Endothelial cell of umbilical vein (primary cell): ENCODE measurements around the gene CCNI.

ENCODE experiments used
- CTCF ChIP-seq, 2 donors: IDR thresholded peaks; 1 replicate in 1 of 2; 2 replicates in 1 of 2; pipeline ENCODE4 v1.5.1; 2011; ENCODE audit warnings: low read length in 2 of 2, mild to moderate bottlenecking in 2 of 2, moderate library complexity in 2 of 2, control low read depth in 1 of 2, inconsistent platforms in 1 of 2, low read depth in 1 of 2; ENCODE audit not compliant: insufficient read depth in 1 of 2; ENCODE audit errors: extremely low read depth in 1 of 2
- JUN ChIP-seq: IDR thresholded peaks from 2 replicates; pipeline ENCODE4 v1.6.1; 2011; ENCODE audit warnings: borderline replicate concordance, low read depth; ENCODE audit not compliant: insufficient read length, insufficient read depth
- MYC ChIP-seq: IDR thresholded peaks from one replicate; pipeline ENCODE4 v1.6.1; 2011; ENCODE audit warnings: mild to moderate bottlenecking, low read depth, low read length
- POLR2A ChIP-seq: IDR thresholded peaks from 2 replicates; pipeline ENCODE4 v1.6.1; 2012; ENCODE audit warnings: low read depth, mild to moderate bottlenecking, control low read depth, low read length
- POLR2AphosphoS5 ChIP-seq: IDR thresholded peaks from 2 replicates; pipeline ENCODE4 v1.6.1; 2012; ENCODE audit warnings: low read depth, mild to moderate bottlenecking, control low read depth, low read length, moderate library complexity; ENCODE audit not compliant: insufficient read depth

DNA sequence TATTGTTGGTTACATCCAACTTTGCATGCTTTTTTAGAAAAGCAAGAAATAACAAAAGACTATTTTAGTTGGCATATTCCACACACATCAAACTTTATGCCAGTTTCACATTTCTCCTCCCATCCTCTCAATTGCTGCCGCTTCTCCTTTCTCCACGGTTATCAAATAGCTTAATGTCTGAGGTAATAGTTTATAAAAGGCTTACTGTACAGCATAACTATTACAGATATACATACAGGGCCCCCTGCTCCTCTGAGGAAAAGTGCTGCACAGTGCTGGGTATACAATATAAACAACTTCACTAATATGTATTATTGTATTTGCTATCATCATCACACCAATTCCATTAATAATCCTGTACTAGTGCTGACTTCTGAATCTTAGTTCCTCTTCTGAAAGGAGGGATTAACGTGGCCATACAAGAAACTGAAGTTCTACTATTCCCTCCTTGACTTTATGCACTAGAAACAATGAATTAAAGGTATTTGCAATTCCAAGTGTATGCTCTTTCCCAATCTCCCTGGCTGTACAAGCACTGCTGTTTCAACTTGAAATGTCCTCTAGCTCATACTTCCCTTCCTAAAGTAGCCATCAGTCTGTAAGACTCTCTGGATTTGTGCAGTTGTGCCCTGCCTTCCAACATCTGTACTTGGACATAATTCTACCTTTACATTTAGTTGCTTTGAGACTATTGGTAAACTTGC, 2.5 kb downstream of the CCNI start:
- TF ChIP-seq CTCF (IDR thresholded peaks at IDR 0.05; ENCODE audit: extremely low read depth in 1 of 2, insufficient read depth in 1 of 2, low read depth in 1 of 2, low read length in 2 of 2) (no peak), POLR2AphosphoS5 (no peak), JUN (no peak), POLR2A (peak; percentile 33), MYC (no peak)
